SK-N-SH (cell line): ENCODE measurements around the gene ME3. TPM values are rescaled to one million over a fixed set of nuclear protein-coding genes. Genes with fewer than 3 reads are reported as not detected.

Experiments
- CTCF ChIA-PET: fragments of 300-600, 350-600 bp; formaldehyde crosslinking; extraction: SDS; loops from one replicate; lab custom pipeline; 2021; lab: Yijun Ruan, JAX
- POLR2A ChIA-PET: fragments of 350-600 bp; sonication (Branson Sonifier 250); formaldehyde crosslinking; extraction: SDS; loops from one replicate; lab custom pipeline; 2020; ENCODE audit warnings: antibody characterized with exemption, inconsistent platforms; lab: Yijun Ruan, JAX
- DNase-seq: peaks from one replicate; pipeline ENCODE4 v3.0.0; 2012
- H2AFZ ChIP-seq: fragments of 200-600 bp; sonication (generic); 2 replicates; pipeline ENCODE4 v1.8.1; 2016; ENCODE audit warnings: antibody characterized with exemption, mild to moderate bottlenecking, low read depth
- H3F3A ChIP-seq: fragments of 200-600 bp; sonication (generic); replicated peaks from 2 replicates; pipeline ENCODE3; 2016; ENCODE audit warnings: antibody characterized with exemption, mild to moderate bottlenecking; ENCODE audit not compliant: insufficient read depth
- H3K27ac ChIP-seq, 2 experiments: fragments of 200-500 bp in 1 of 2; fragments of 200-600 bp in 1 of 2; sonication (Bioruptor generic) in 1 of 2; sonication (generic), shearing (Covaris generic) in 1 of 2; 2 replicates each; pipeline versions ENCODE4 v1.5.1 to v1.6.1; 2014 to 2016; ENCODE audit warnings: low read depth in 2 of 2, inconsistent platforms in 1 of 2, low read length in 1 of 2, mild to moderate bottlenecking in 1 of 2, mixed read lengths in 1 of 2
- H3K27me3 ChIP-seq: fragments of 200-600 bp; sonication (generic), shearing (Covaris generic); 2 replicates; pipeline ENCODE4 v1.6.1; 2016; ENCODE audit warnings: mixed run types; ENCODE audit not compliant: insufficient read depth
- H3K36me3 ChIP-seq, 2 experiments: fragments of 200-500 bp in 1 of 2; fragments of 200-600 bp in 1 of 2; sonication (Bioruptor generic) in 1 of 2; sonication (generic) in 1 of 2; replicated peaks in 1 of 2; 2 replicates each; pipeline versions ENCODE3 to v1.5.1; 2014 to 2016; ENCODE audit warnings: low read length in 1 of 2, mild to moderate bottlenecking in 1 of 2; ENCODE audit not compliant: insufficient read depth in 2 of 2, control insufficient read depth in 1 of 2
- H3K4me1 ChIP-seq, 2 experiments: fragments of 200-500 bp in 1 of 2; fragments of 200-600 bp in 1 of 2; sonication (Bioruptor generic) in 1 of 2; sonication (generic), shearing (Covaris generic) in 1 of 2; 2 replicates each; pipeline versions ENCODE4 v1.5.1 to v1.6.1; 2014 to 2016; ENCODE audit warnings: low read depth in 1 of 2, low read length in 1 of 2, mixed run types in 1 of 2; ENCODE audit not compliant: insufficient read depth in 2 of 2, control insufficient read depth in 1 of 2
- H3K4me2 ChIP-seq: fragments of 200-600 bp; sonication (generic), shearing (Covaris generic); 2 replicates; pipeline ENCODE4 v1.6.1; 2017; ENCODE audit warnings: mixed run types
- H3K4me3 ChIP-seq, 2 experiments: fragments of 200-500 bp in 1 of 2; fragments of 200-600 bp in 1 of 2; sonication (Bioruptor generic) in 1 of 2; sonication (generic), shearing (Covaris generic) in 1 of 2; 2 replicates each; pipeline versions ENCODE4 v1.5.1 to v1.8.1; 2014 to 2016; ENCODE audit warnings: low read depth in 2 of 2, inconsistent platforms in 1 of 2, low read length in 1 of 2, mild to moderate bottlenecking in 1 of 2, mixed read lengths in 1 of 2, moderate library complexity in 1 of 2
- H3K79me2 ChIP-seq: fragments of 200-600 bp; sonication (generic); 2 replicates; pipeline ENCODE4 v1.8.1; 2017; ENCODE audit warnings: mild to moderate bottlenecking; ENCODE audit not compliant: insufficient read depth
- H3K9ac ChIP-seq: fragments of 200-600 bp; sonication (generic); 2 replicates; pipeline ENCODE4 v1.6.1; 2017; ENCODE audit warnings: mixed run types
- H3K9me2 ChIP-seq: fragments of 200-600 bp; sonication (generic); 2 replicates; pipeline ENCODE4 v1.6.1; 2017; ENCODE audit warnings: mixed run types
- H3K9me3 ChIP-seq: fragments of 200-600 bp; sonication (generic); 2 replicates; pipeline ENCODE4 v1.6.1; 2017; ENCODE audit warnings: mixed run types, mild to moderate bottlenecking, moderate library complexity
- H4K20me1 ChIP-seq: fragments of 200-600 bp; sonication (generic); 2 replicates; pipeline ENCODE4 v1.6.1; 2017; ENCODE audit warnings: mild to moderate bottlenecking, mixed run types; ENCODE audit not compliant: insufficient read depth
- CHD2 ChIP-seq: fragments of 150-350 bp; IDR thresholded peaks from 2 replicates; pipeline ENCODE4 v1.6.1; 2018; ENCODE audit warnings: low read length; ENCODE audit not compliant: partially characterized antibody
- ELF1 ChIP-seq: IDR thresholded peaks from 2 replicates; pipeline ENCODE4 v1.4.0; 2012
- FOSL2 ChIP-seq: IDR thresholded peaks from 2 replicates; pipeline ENCODE4 v1.4.0; 2012; ENCODE audit warnings: low read depth, mild to moderate bottlenecking, moderate library complexity, borderline replicate concordance
- FOXJ3 ChIP-seq: sonication (generic); formaldehyde crosslinking; IDR thresholded peaks from 2 replicates; pipeline ENCODE4 v1.5.1; 2020; ENCODE audit warnings: mild to moderate bottlenecking, missing genetic modification reagents
- FOXM1 ChIP-seq: IDR thresholded peaks from 2 replicates; pipeline ENCODE4 v1.4.0; 2012; ENCODE audit warnings: low read depth, mild to moderate bottlenecking
- MEF2A ChIP-seq: IDR thresholded peaks from 2 replicates; pipeline ENCODE4 v1.4.0; 2012; ENCODE audit warnings: low read depth, borderline replicate concordance
- MXI1 ChIP-seq: IDR thresholded peaks from 2 replicates; pipeline ENCODE4 v1.6.1; 2012; ENCODE audit warnings: mild to moderate bottlenecking, low read depth, low read length, improper control_type of control experiment
- NFIC ChIP-seq: IDR thresholded peaks from 2 replicates; pipeline ENCODE4 v1.4.0; 2012; ENCODE audit warnings: borderline replicate concordance
- NRF1 ChIP-seq: IDR thresholded peaks from 2 replicates; pipeline ENCODE4 v1.6.1; 2012; ENCODE audit warnings: low read depth, mild to moderate bottlenecking, low read length
- RAD21 ChIP-seq: IDR thresholded peaks from 2 replicates; pipeline ENCODE4 v1.6.1; 2012; ENCODE audit warnings: mild to moderate bottlenecking, low read length
- TCF12 ChIP-seq: IDR thresholded peaks from 2 replicates; pipeline ENCODE4 v1.4.0; 2012
- YY1 ChIP-seq: IDR thresholded peaks from 2 replicates; pipeline ENCODE4 v1.4.0; 2012; ENCODE audit warnings: low read depth, mild to moderate bottlenecking
- WGBS: methylation state at CpG from one replicate; pipeline ENCODE4 v1.1.6; 2017; ENCODE audit warnings: low lambda C conversion rate; 5-methylcytosine and 5-hydroxymethylcytosine counted together
- polyA plus RNA-seq, 3 experiments: library from polyadenylated mRNA; depleted of rRNA; stranded (reverse); fragments of >200 nt; gene quantifications; 2 replicates each; pipeline ENCODE4 v1.2.3, GENCODE V29; 2012
- TF ChIP-seq, protein P1 (sequence below): fragments of 200-600 bp; sonication (generic); IDR thresholded peaks from 2 replicates; pipeline ENCODE4 v1.6.1; 2017; ENCODE audit warnings: antibody characterized with exemption, mild to moderate bottlenecking, moderate library complexity

Gene ME3
- polyA plus RNA-seq, 1 of the 3 experiments (the other 2 are of a cell fraction) = 22.0 TPM

- Histone ChIP-seq H3F3A (no peaks in the 10 kb centered on the region), H3K27me3 (no peaks in the 10 kb centered on the region), H3K9me3 (no peaks in the 10 kb centered on the region), H3K27ac (no peak overlapping the region), H3K9ac (no peak overlapping the region), H3K4me1 (no peaks in the 10 kb centered on the region; a peak in 2 of 4 replicates), H3K4me3 (no peak overlapping the region), H3K4me2 (no peak overlapping the region), H2AFZ (no peak overlapping the region), H3K79me2 (no peaks in the 10 kb centered on the region), H3K9me2 (no peaks in the 10 kb centered on the region), H3K36me3 (no peaks in the 10 kb centered on the region), H4K20me1 (no peaks in the 10 kb centered on the region)
- DNase-seq = no peak
- ChIA-PET CTCF (interaction anchor here (1.1 kb wide), 1 partner anchor 16 kb away, joined by 3 read pairs; no protein-coding TSS in a partner anchor), POLR2A (no interaction called here)
- 97% methylated on average over 4 of the region's 4 CpGs for WGBS
- no peak for TF ChIP-seq RAD21
- TF ChIP-seq, protein P1, sequence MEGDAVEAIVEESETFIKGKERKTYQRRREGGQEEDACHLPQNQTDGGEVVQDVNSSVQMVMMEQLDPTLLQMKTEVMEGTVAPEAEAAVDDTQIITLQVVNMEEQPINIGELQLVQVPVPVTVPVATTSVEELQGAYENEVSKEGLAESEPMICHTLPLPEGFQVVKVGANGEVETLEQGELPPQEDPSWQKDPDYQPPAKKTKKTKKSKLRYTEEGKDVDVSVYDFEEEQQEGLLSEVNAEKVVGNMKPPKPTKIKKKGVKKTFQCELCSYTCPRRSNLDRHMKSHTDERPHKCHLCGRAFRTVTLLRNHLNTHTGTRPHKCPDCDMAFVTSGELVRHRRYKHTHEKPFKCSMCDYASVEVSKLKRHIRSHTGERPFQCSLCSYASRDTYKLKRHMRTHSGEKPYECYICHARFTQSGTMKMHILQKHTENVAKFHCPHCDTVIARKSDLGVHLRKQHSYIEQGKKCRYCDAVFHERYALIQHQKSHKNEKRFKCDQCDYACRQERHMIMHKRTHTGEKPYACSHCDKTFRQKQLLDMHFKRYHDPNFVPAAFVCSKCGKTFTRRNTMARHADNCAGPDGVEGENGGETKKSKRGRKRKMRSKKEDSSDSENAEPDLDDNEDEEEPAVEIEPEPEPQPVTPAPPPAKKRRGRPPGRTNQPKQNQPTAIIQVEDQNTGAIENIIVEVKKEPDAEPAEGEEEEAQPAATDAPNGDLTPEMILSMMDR = no peak
- no peak for TF ChIP-seq MXI1
- TF ChIP-seq MEF2A = no peak
- TF ChIP-seq YY1 = no peak
- TF ChIP-seq FOXJ3 = no peak
- no peak for TF ChIP-seq CHD2
These were observed 181.4 kb downstream of the ME3 start for GRCh38 chr11:86491027-86491426.

DNA sequence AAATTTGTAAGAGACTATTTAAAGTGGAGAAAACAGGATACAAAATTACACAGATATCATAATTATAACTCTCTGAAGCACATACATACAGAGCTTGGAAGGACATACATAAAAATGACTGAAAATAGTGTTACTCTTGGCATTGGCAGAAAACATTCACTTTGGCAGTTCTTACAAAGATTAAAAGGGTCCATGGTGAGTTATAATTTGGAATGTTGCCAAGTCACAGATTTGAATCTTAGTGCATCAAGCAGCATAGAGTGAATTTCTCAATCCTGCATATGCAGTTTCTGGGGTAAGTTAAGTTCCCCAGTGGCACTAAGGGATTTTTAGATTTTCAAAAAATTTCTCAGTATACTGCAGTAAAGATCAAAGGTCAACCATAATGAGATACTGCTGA lies 181.8 kb downstream of the ME3 start:
- no peak for DNase-seq
- peaks cover 4% of the 10 kb centered on the region for H3F3A ChIP-seq
- ChIA-PET POLR2A (no interaction called here), CTCF (interaction anchor here (0.7 to 1.1 kb wide), 2 partner anchors 15 to 118 kb away, joined by 3 read pairs; no protein-coding TSS in a partner anchor)
- no peak overlapping the region for H3K4me3 ChIP-seq
- no peaks in the 10 kb centered on the region for H3K36me3 ChIP-seq
- H3K27me3 ChIP-seq = no peaks in the 10 kb centered on the region
- H3K9me3 ChIP-seq = no peaks in the 10 kb centered on the region
- H3K27ac ChIP-seq = no peak overlapping the region
- H2AFZ ChIP-seq = no peak overlapping the region
- no peaks in the 10 kb centered on the region; a peak in 2 of 4 replicates for H3K4me1 ChIP-seq
- no peaks in the 10 kb centered on the region for H4K20me1 ChIP-seq
- H3K9ac ChIP-seq = no peak overlapping the region
- no peaks in the 10 kb centered on the region for H3K9me2 ChIP-seq
- TF ChIP-seq, protein P1 = no peak
- no peak for TF ChIP-seq NRF1
- no peak for TF ChIP-seq TCF12
- no peak for TF ChIP-seq RAD21
- no peak for TF ChIP-seq FOXM1
- TF ChIP-seq FOXJ3 = no peak
- no peak for TF ChIP-seq ELF1
- TF ChIP-seq FOSL2 = no peak
- no peak for TF ChIP-seq NFIC
- H3K79me2 ChIP-seq = no peaks in the 10 kb centered on the region
- H3K4me2 ChIP-seq = no peak overlapping the region
